Nephron (organoid): Measurements from ENCODE around the gene TOP3B.

Experiments
- H3K27ac Mint-ChIP-seq, 3 experiments: 2 replicates each; pipeline ENCODE4 v1.8.0; 2020; ENCODE audit warnings: mixed read lengths in 3 of 3, mild to moderate bottlenecking in 2 of 3, moderate library complexity in 1 of 3
- H3K27me3 Mint-ChIP-seq: 2 replicates; pipeline ENCODE4 v1.8.0; 2021; ENCODE audit warnings: low read depth, mild to moderate bottlenecking, moderate library complexity, mixed read lengths
- H3K36me3 Mint-ChIP-seq: 2 replicates; pipeline ENCODE4 v1.8.0; 2020; ENCODE audit warnings: low read depth, mixed read lengths
- H3K4me1 Mint-ChIP-seq: 2 replicates; pipeline ENCODE4 v1.8.0; 2020; ENCODE audit warnings: mixed read lengths
- H3K4me3 Mint-ChIP-seq, 3 experiments: 2 replicates each; pipeline ENCODE4 v1.8.0; 2020; ENCODE audit warnings: mild to moderate bottlenecking in 3 of 3, mixed read lengths in 3 of 3, moderate library complexity in 2 of 3
- H3K9me3 Mint-ChIP-seq: 2 replicates; pipeline ENCODE4 v1.8.0; 2020; ENCODE audit warnings: mixed read lengths
- CTCF ChIP-seq, 3 experiments: fragments of 200-600 bp; sonication (generic); IDR thresholded peaks; one replicate each; pipeline ENCODE4 v1.5.0; 2021; ENCODE audit warnings: antibody characterized with exemption in 3 of 3; ENCODE audit not compliant: unreplicated experiment in 3 of 3

Gene TOP3B

GRCh38 chr22:21961127-21961867, 21.3 kb downstream of the TOP3B start:
- Mint-ChIP-seq H3K27me3 (no peaks in the 10 kb centered on the region), H3K4me1 (no peaks in the 10 kb centered on the region), H3K36me3 (peaks cover 30% of the 10 kb centered on the region), H3K4me3 (no peak overlapping the region), H3K27ac (no peak overlapping the region), H3K9me3 (no peaks in the 10 kb centered on the region)
- TF ChIP-seq CTCF (IDR thresholded peaks at IDR 0.05; ENCODE audit: unreplicated experiment in 3 of 3) = no peak

GRCh38 chr22:21960200-21961126, 22.1 kb downstream of the TOP3B start:
- Mint-ChIP-seq H3K9me3 (no peaks in the 10 kb centered on the region), H3K27me3 (no peaks in the 10 kb centered on the region), H3K36me3 (peaks cover 27% of the 10 kb centered on the region), H3K27ac (no peak overlapping the region), H3K4me3 (no peak overlapping the region), H3K4me1 (no peaks in the 10 kb centered on the region)
- no peak for TF ChIP-seq CTCF (IDR thresholded peaks at IDR 0.05; ENCODE audit: unreplicated experiment in 3 of 3)

DNA sequence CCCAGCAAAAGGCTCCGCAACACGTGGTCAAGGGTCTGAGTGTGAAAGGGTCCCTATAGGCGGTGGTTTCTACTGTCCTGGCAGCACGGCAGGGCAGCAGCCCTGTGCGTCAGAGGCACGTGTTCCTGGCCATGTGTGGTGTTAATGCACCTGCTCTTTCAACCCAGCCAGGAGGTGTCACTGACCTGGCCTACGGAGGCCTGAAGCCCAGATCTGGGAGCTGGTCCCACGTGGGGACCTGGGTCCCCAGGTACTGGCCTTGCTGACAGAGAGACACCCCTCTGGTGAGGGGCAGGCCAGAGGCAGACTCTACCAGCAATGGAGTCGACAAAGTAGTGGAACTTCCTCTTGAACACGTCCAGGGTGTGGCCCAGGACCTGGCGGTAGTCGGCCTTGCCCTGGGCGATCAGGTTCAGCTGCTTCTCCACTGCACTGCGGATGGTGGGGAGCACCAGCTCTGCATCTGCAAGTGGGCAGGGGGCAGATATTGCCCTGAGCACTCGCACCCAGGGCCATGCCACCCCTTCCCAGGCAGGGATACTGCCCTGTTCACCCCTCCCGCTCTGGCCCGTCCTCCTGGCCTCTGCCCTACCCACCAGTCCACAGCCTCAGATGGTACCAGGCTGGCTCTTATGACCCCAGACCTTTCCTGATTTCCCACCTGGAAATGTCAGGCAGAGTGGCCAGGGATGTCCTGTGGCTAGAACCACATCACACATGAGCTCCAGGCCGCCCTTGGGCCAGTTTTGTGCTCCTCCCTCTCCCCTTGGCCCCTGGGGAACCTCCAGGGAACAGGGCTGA, 23.1 kb downstream of the TOP3B start:
- H3K4me3 Mint-ChIP-seq = no peak overlapping the region
- no peaks in the 10 kb centered on the region for H3K9me3 Mint-ChIP-seq
- H3K27ac Mint-ChIP-seq = no peak overlapping the region
- peaks cover 19% of the 10 kb centered on the region for H3K36me3 Mint-ChIP-seq
- no peaks in the 10 kb centered on the region for H3K4me1 Mint-ChIP-seq
- H3K27me3 Mint-ChIP-seq = no peaks in the 10 kb centered on the region
- no peak for TF ChIP-seq CTCF (IDR thresholded peaks at IDR 0.05; ENCODE audit: unreplicated experiment in 3 of 3)

- no peak for TF ChIP-seq CTCF (IDR thresholded peaks at IDR 0.05; ENCODE audit: unreplicated experiment in 3 of 3)
- Mint-ChIP-seq H3K4me1 (no peaks in the 10 kb centered on the region), H3K27ac (no peak overlapping the region), H3K27me3 (no peaks in the 10 kb centered on the region), H3K9me3 (no peaks in the 10 kb centered on the region), H3K36me3 (peaks cover 17% of the 10 kb centered on the region), H3K4me3 (no peak overlapping the region)
Measured at GRCh38 chr22:21958360-21959273, 24.0 kb downstream of the TOP3B start.
